NCI-H1048 (cell line): ENCODE data around the gene GRIK4.

Source experiments
- DNase-seq: peaks from one replicate; lab custom pipeline; 2025; lab: John Stamatoyannopoulos, UW

GRIK4 gene

GRCh38 chr11:120675171-120675570 lies 163.6 kb downstream of the GRIK4 start:
- no peak for DNase-seq

GRCh38 chr11:120676991-120677390 lies 165.4 kb downstream of the GRIK4 start:
- DNase-seq, result no peak

GRCh38 chr11:120680322-120680721 lies 168.8 kb downstream of the GRIK4 start:
- no peak for DNase-seq

- no peak for DNase-seq
Measured at GRCh38 chr11:120681434-120682331, 170.1 kb downstream of the GRIK4 start.

GRCh38 chr11:120682332-120682649 lies 170.7 kb downstream of the GRIK4 start:
- DNase-seq, result no peak

- no peak for DNase-seq
Measured at GRCh38 chr11:120682866-120683265, 171.3 kb downstream of the GRIK4 start.

GRCh38 chr11:120686516-120686915 lies 175.0 kb downstream of the GRIK4 start:
- no peak for DNase-seq

GRCh38 chr11:120688163-120688562 lies 176.6 kb downstream of the GRIK4 start:
- DNase-seq, result no peak

GRCh38 chr11:120689596-120690275 lies 178.2 kb downstream of the GRIK4 start:
- DNase-seq, result no peak

GRCh38 chr11:120690406-120690805 lies 178.9 kb downstream of the GRIK4 start:
- no peak for DNase-seq

- DNase-seq, result no peak
Measured at GRCh38 chr11:120694726-120695125, 183.2 kb downstream of the GRIK4 start.

- DNase-seq, result no peak
Measured at GRCh38 chr11:120695426-120695825, 183.9 kb downstream of the GRIK4 start.

GRCh38 chr11:120695939-120696338 lies 184.4 kb downstream of the GRIK4 start:
- no peak for DNase-seq

GRCh38 chr11:120696597-120697218 lies 185.2 kb downstream of the GRIK4 start:
- DNase-seq, result no peak

- no peak for DNase-seq
Measured at GRCh38 chr11:120698918-120699317, 187.4 kb downstream of the GRIK4 start.

- no peak for DNase-seq
Measured at GRCh38 chr11:120702656-120703055, 191.1 kb downstream of the GRIK4 start.

GRCh38 chr11:120703358-120704152 lies 192.0 kb downstream of the GRIK4 start:
- DNase-seq, result no peak

GRCh38 chr11:120704256-120704750 lies 192.8 kb downstream of the GRIK4 start:
- DNase-seq, result no peak

- DNase-seq, result no peak
Measured at GRCh38 chr11:120706257-120706656, 194.7 kb downstream of the GRIK4 start.

GRCh38 chr11:120707098-120707497 lies 195.6 kb downstream of the GRIK4 start:
- no peak for DNase-seq

GRCh38 chr11:120707663-120708062 lies 196.1 kb downstream of the GRIK4 start:
- no peak for DNase-seq
